Measurements from ENCODE around the gene GOLM1.

GOLM1 gene

DNA sequence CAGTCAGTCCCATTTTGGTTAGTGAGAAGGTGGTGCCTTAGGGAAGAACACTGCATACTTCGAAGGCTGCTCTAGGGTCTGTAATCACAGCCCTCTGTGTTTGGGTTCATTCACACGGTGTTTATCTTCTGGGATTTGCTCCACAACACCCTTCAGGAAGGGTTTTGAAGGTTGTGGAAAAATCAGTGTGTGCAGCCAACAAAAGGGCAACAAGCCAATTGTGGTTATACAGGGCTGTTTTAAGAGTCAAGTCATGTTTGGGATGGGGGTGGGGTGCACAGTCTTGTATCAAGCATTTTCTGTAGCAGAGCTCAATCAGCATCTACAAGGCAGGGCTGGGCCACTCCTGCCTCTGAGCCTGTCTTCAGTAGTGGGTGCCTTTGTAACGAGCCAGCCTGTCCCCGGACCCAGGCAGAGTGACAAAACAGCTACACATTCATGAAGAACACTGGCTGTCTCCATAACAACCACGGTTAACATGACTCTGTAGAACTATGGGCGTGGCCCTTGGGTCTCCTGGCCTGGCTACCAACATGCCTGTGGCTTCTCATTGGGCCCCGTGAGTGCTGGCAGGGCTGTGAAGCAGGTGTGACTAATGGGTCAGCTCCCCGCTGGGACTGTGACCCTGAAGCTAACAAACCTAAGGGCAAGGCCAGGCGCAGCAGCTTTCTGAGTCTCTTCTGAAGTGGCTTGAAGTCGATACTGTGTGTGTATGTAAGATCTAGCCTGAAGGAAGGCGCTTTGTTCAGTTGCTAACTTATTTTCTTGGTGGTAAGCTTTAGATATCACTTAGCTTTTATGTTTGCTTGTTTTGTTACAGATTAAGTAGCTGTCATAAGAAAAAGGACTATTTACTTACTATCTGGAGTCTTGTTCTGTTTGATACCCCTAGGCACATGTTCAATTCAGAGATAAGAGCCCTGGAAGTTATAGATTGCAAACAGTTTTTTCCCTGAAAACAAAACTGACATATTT lies 27.9 kb upstream of the GOLM1 start:
- Histone ChIP-seq H4K91ac (ENCODE audit: low read depth, low read length) (no peak overlapping the region), H2AFZ (ENCODE audit: insufficient read depth, low read length, poor library complexity) (peak overlapping the region; percentile 39), H3K9me3 (ENCODE audit: insufficient read depth, low read depth, low read length) (no peaks in the 10 kb centered on the region), H3K79me1 (ENCODE audit: low read length) (no peaks in the 10 kb centered on the region), H3K4ac (ENCODE audit: low read depth, low read length) (no peak overlapping the region), H3K36me3 (ENCODE audit: control insufficient read depth in 1 of 2, insufficient read depth in 2 of 2, low read length in 2 of 2) (no peaks in the 10 kb centered on the region), H3K27ac (ENCODE audit: low read depth, low read length) (no peak overlapping the region), H3K27me3 (ENCODE audit: insufficient read depth, low read length) (no peaks in the 10 kb centered on the region), H3K23ac (ENCODE audit: low read length) (no peak overlapping the region), H2BK120ac (ENCODE audit: insufficient read depth, low read length, poor library complexity) (peak overlapping the region; percentile 5), H2AK5ac (ENCODE audit: low read length) (no peak overlapping the region), H2BK5ac (ENCODE audit: low read depth, low read length, poor library complexity) (no peak overlapping the region), H3K9ac (ENCODE audit: low read length) (no peak overlapping the region), H3K4me1 (ENCODE audit: control insufficient read depth in 1 of 2, insufficient read depth in 2 of 2, low read length in 2 of 2) (peaks cover 11 to 12% of the 10 kb centered on the region in 2 experiments), H3K4me2 (ENCODE audit: low read length) (peak overlapping the region; percentile 18), H4K12ac (ENCODE audit: low read depth, low read length) (no peak overlapping the region), H3K14ac (ENCODE audit: low read length) (no peak overlapping the region), H3K18ac (ENCODE audit: low read length) (no peak overlapping the region), H4K8ac (ENCODE audit: low read depth, low read length) (no peak overlapping the region), H3K79me2 (ENCODE audit: control insufficient read depth, insufficient read depth, low read length, poor library complexity) (no peaks in the 10 kb centered on the region), H3K4me3 (ENCODE audit: low read depth, low read length) (no peak overlapping the region), H2BK12ac (ENCODE audit: low read length) (no peak overlapping the region)
- peak; percentile 80 to 92 for DNase-seq
- WGBS (ENCODE audit: extremely low coverage, insufficient coverage, insufficient read length) = no CpG with 5 or more reads among the region's 11 CpGs

GRCh38 chr9:86122311-86122710 lies 23.0 kb upstream of the GOLM1 start:
- no peak overlapping the region for H3K4me3 ChIP-seq (ENCODE audit: low read depth, low read length)
- no CpG with 5 or more reads among the region's 2 CpGs for WGBS (ENCODE audit: extremely low coverage, insufficient coverage, insufficient read length)

GRCh38 chr9:86119457-86119856 lies 20.1 kb upstream of the GOLM1 start:
- Histone ChIP-seq H3K4me3 (ENCODE audit: low read depth, low read length) (no peak overlapping the region), H2AK5ac (ENCODE audit: low read length) (no peak overlapping the region), H3K23ac (ENCODE audit: low read length) (no peak overlapping the region), H3K18ac (ENCODE audit: low read length) (no peak overlapping the region), H3K27ac (ENCODE audit: low read depth, low read length) (no peak overlapping the region), H2BK120ac (ENCODE audit: insufficient read depth, low read length, poor library complexity) (no peak overlapping the region), H2AFZ (ENCODE audit: insufficient read depth, low read length, poor library complexity) (no peak overlapping the region), H3K9ac (ENCODE audit: low read length) (no peak overlapping the region), H4K8ac (ENCODE audit: low read depth, low read length) (no peak overlapping the region), H3K4me1 (ENCODE audit: control insufficient read depth in 1 of 2, insufficient read depth in 2 of 2, low read length in 2 of 2) (no peaks in the 10 kb centered on the region), H3K79me2 (ENCODE audit: control insufficient read depth, insufficient read depth, low read length, poor library complexity) (no peaks in the 10 kb centered on the region), H2BK12ac (ENCODE audit: low read length) (no peak overlapping the region), H4K91ac (ENCODE audit: low read depth, low read length) (no peak overlapping the region), H2BK5ac (ENCODE audit: low read depth, low read length, poor library complexity) (no peak overlapping the region), H3K27me3 (ENCODE audit: insufficient read depth, low read length) (no peaks in the 10 kb centered on the region), H3K4me2 (ENCODE audit: low read length) (no peak overlapping the region), H3K36me3 (ENCODE audit: control insufficient read depth in 1 of 2, insufficient read depth in 2 of 2, low read length in 2 of 2) (no peaks in the 10 kb centered on the region), H3K9me3 (ENCODE audit: insufficient read depth, low read depth, low read length) (no peaks in the 10 kb centered on the region), H3K14ac (ENCODE audit: low read length) (no peak overlapping the region), H4K12ac (ENCODE audit: low read depth, low read length) (no peak overlapping the region), H3K4ac (ENCODE audit: low read depth, low read length) (no peak overlapping the region), H3K79me1 (ENCODE audit: low read length) (no peaks in the 10 kb centered on the region)
- no peak for DNase-seq
- no CpG with 5 or more reads among the region's 5 CpGs for WGBS (ENCODE audit: extremely low coverage, insufficient coverage, insufficient read length)

More at GRCh38 chr9:86122311-86122710, 23.0 kb upstream of the GOLM1 start:
- Histone ChIP-seq H3K4ac (ENCODE audit: low read depth, low read length) (no peak overlapping the region), H3K27ac (ENCODE audit: low read depth, low read length) (no peak overlapping the region), H3K4me1 (ENCODE audit: control insufficient read depth in 1 of 2, insufficient read depth in 2 of 2, low read length in 2 of 2) (peaks cover 6 to 7% of the 10 kb centered on the region in 2 experiments), H3K79me1 (ENCODE audit: low read length) (no peaks in the 10 kb centered on the region), H3K14ac (ENCODE audit: low read length) (no peak overlapping the region), H2BK12ac (ENCODE audit: low read length) (no peak overlapping the region), H3K36me3 (ENCODE audit: control insufficient read depth in 1 of 2, insufficient read depth in 2 of 2, low read length in 2 of 2) (no peaks in the 10 kb centered on the region), H3K4me2 (ENCODE audit: low read length) (no peak overlapping the region), H2AFZ (ENCODE audit: insufficient read depth, low read length, poor library complexity) (no peak overlapping the region), H4K91ac (ENCODE audit: low read depth, low read length) (no peak overlapping the region), H3K79me2 (ENCODE audit: control insufficient read depth, insufficient read depth, low read length, poor library complexity) (no peaks in the 10 kb centered on the region), H2BK120ac (ENCODE audit: insufficient read depth, low read length, poor library complexity) (no peak overlapping the region), H3K9ac (ENCODE audit: low read length) (no peak overlapping the region), H4K12ac (ENCODE audit: low read depth, low read length) (no peak overlapping the region), H2BK5ac (ENCODE audit: low read depth, low read length, poor library complexity) (no peak overlapping the region), H2AK5ac (ENCODE audit: low read length) (no peak overlapping the region), H3K27me3 (ENCODE audit: insufficient read depth, low read length) (no peaks in the 10 kb centered on the region), H3K23ac (ENCODE audit: low read length) (no peak overlapping the region), H3K9me3 (ENCODE audit: insufficient read depth, low read depth, low read length) (no peaks in the 10 kb centered on the region), H4K8ac (ENCODE audit: low read depth, low read length) (no peak overlapping the region), H3K18ac (ENCODE audit: low read length) (no peak overlapping the region)
- DNase-seq = no peak

GRCh38 chr9:86116425-86116824 lies 17.1 kb upstream of the GOLM1 start:
- Histone ChIP-seq H3K4ac (ENCODE audit: low read depth, low read length) (no peak overlapping the region), H2BK120ac (ENCODE audit: insufficient read depth, low read length, poor library complexity) (no peak overlapping the region), H3K79me1 (ENCODE audit: low read length) (no peaks in the 10 kb centered on the region), H2BK5ac (ENCODE audit: low read depth, low read length, poor library complexity) (no peak overlapping the region), H2AK5ac (ENCODE audit: low read length) (no peak overlapping the region), H3K18ac (ENCODE audit: low read length) (no peak overlapping the region), H3K79me2 (ENCODE audit: control insufficient read depth, insufficient read depth, low read length, poor library complexity) (no peaks in the 10 kb centered on the region), H3K9ac (ENCODE audit: low read length) (no peak overlapping the region), H3K14ac (ENCODE audit: low read length) (no peak overlapping the region), H3K4me1 (ENCODE audit: control insufficient read depth in 1 of 2, insufficient read depth in 2 of 2, low read length in 2 of 2) (no peaks in the 10 kb centered on the region), H4K8ac (ENCODE audit: low read depth, low read length) (no peak overlapping the region), H3K4me3 (ENCODE audit: low read depth, low read length) (no peak overlapping the region), H3K36me3 (ENCODE audit: control insufficient read depth in 1 of 2, insufficient read depth in 2 of 2, low read length in 2 of 2) (no peaks in the 10 kb centered on the region), H3K27me3 (ENCODE audit: insufficient read depth, low read length) (no peaks in the 10 kb centered on the region), H3K4me2 (ENCODE audit: low read length) (no peak overlapping the region), H2AFZ (ENCODE audit: insufficient read depth, low read length, poor library complexity) (no peak overlapping the region), H4K12ac (ENCODE audit: low read depth, low read length) (no peak overlapping the region), H3K23ac (ENCODE audit: low read length) (no peak overlapping the region), H4K91ac (ENCODE audit: low read depth, low read length) (no peak overlapping the region), H3K9me3 (ENCODE audit: insufficient read depth, low read depth, low read length) (no peaks in the 10 kb centered on the region), H3K27ac (ENCODE audit: low read depth, low read length) (no peak overlapping the region), H2BK12ac (ENCODE audit: low read length) (no peak overlapping the region)
- no CpG with 5 or more reads among the region's 9 CpGs for WGBS (ENCODE audit: extremely low coverage, insufficient coverage, insufficient read length)
- DNase-seq = no peak

Measured in trophoblast cell (in vitro differentiated cells and primary cell).